ENCODE results near the gene TOMM34. TPM values are rescaled to one million over a fixed set of nuclear protein-coding genes. Genes with fewer than 3 reads are reported as not detected.
A peak's percentile ranks its signal among the peaks of the same experiment; 100 is the strongest.

TOMM34 gene
- total and polyA plus RNA-seq, 2 of the 13 experiments (the other 11 are each of a cell fraction or from before 2014, with no cell fraction given), result 36.2 to 52.0 TPM

- no peak for TF ChIP-seq HNF1A (IDR thresholded peaks at IDR 0.05; ENCODE audit: low read depth)
- peak; percentile 80; the same call in 1 of the 2 replicates for TF ChIP-seq HNF1A (CRISPR knock-in tag; IDR thresholded peaks at IDR 0.05; ENCODE audit: borderline replicate concordance)
- TF ChIP-seq KAT7 (CRISPR knock-in tag; IDR thresholded peaks at IDR 0.05; ENCODE audit: borderline replicate concordance), result peak; percentile 95
- TF ChIP-seq ZNF251 (CRISPR knock-in tag; IDR thresholded peaks at IDR 0.05), result no peak; the same call in 1 of the 2 replicates
- TF ChIP-seq ZNF737 (CRISPR knock-in tag; IDR thresholded peaks at IDR 0.05; ENCODE audit: borderline replicate concordance), result 0 out of 2 replicates have a peak, but pooled peaks have one; percentile 56
- TF ChIP-seq TRAFD1 (CRISPR knock-in tag; IDR thresholded peaks at IDR 0.05; ENCODE audit: borderline replicate concordance), result peak; percentile 99; the same call in 1 of the 2 replicates
- TF ChIP-seq ATF7-NPFF (CRISPR knock-in tag; IDR thresholded peaks at IDR 0.05; ENCODE audit: low read depth), result peak; percentile 97
- TF ChIP-seq JARID2 (CRISPR knock-in tag; IDR thresholded peaks at IDR 0.05; ENCODE audit: insufficient replicate concordance), result peak; percentile 97
- peak; percentile 97 for TF ChIP-seq POGK (CRISPR knock-in tag; conservative IDR thresholded peaks at IDR 0.05)
- TF ChIP-seq POLR2A (IDR thresholded peaks at IDR 0.05; ENCODE audit: insufficient read depth in 1 of 2, low read depth in 2 of 2, low read length in 2 of 2), result peak; percentile 90 to 97
- peak; percentile 99 for TF ChIP-seq ZNF280B (CRISPR knock-in tag; IDR thresholded peaks at IDR 0.05; ENCODE audit: borderline replicate concordance)
- TF ChIP-seq KDM4B (CRISPR knock-in tag; IDR thresholded peaks at IDR 0.05), result 0 out of 2 replicates have a peak, but pooled peaks have one; percentile 75
- TF ChIP-seq DBP (CRISPR knock-in tag; IDR thresholded peaks at IDR 0.05; ENCODE audit: not compliant biosample characterization), result no peak
- TF ChIP-seq ZNF232 (CRISPR knock-in tag; IDR thresholded peaks at IDR 0.05; ENCODE audit: borderline replicate concordance), result peak; percentile 83; the same call in 1 of the 2 replicates
- TF ChIP-seq GATAD2A (CRISPR knock-in tag; IDR thresholded peaks at IDR 0.05), result peak; percentile 71
- peak; percentile 93; the same call in 1 of the 2 replicates for TF ChIP-seq ZNF792 (CRISPR knock-in tag; IDR thresholded peaks at IDR 0.05)
Observed at GRCh38 chr20:44960103-44960852, at the start of gene TOMM34 (continued).
